Measurements from ENCODE around the gene MBOAT2. TPM values are rescaled to one million over a fixed set of nuclear protein-coding genes. Genes with fewer than 3 reads are reported as not detected.
A peak's percentile ranks its signal among the peaks of the same experiment; 100 is the strongest.

Gene MBOAT2
- total and polyA plus RNA-seq, 4 donors = 75.1 to 116 (median 85.5) TPM

- no CpG with 5 or more reads among the region's 5 CpGs for WGBS (ENCODE audit: insufficient coverage)
- Histone ChIP-seq H3K27me3 (ENCODE audit: control insufficient read depth, insufficient read depth, low read length) (no peaks in the 10 kb centered on the region), H3K4me3 (ENCODE audit: low read depth, low read length) (no peak overlapping the region), H3K27ac (ENCODE audit: low read depth, low read length) (no peak overlapping the region), H3K4me1 (ENCODE audit: control insufficient read depth, insufficient read depth, low read length) (no peaks in the 10 kb centered on the region), H3K36me3 (ENCODE audit: control insufficient read depth, insufficient read depth, low read length) (no peaks in the 10 kb centered on the region), H3K9me3 (ENCODE audit: control insufficient read depth, insufficient read depth, low read length) (no peaks in the 10 kb centered on the region)
- no peak for DNase-seq (ENCODE audit: low read depth in 4 of 6, low spot score in 6 of 6)
Observed at GRCh38 chr2:9020267-9020666, 16.8 kb upstream of the MBOAT2 start.

- Histone ChIP-seq H3K27me3 (ENCODE audit: control insufficient read depth, insufficient read depth, low read length) (no peaks in the 10 kb centered on the region), H3K4me3 (ENCODE audit: low read depth, low read length) (no peak overlapping the region), H3K27ac (ENCODE audit: low read depth, low read length) (no peak overlapping the region), H3K36me3 (ENCODE audit: control insufficient read depth, insufficient read depth, low read length) (no peaks in the 10 kb centered on the region), H3K4me1 (ENCODE audit: control insufficient read depth, insufficient read depth, low read length) (no peaks in the 10 kb centered on the region), H3K9me3 (ENCODE audit: control insufficient read depth, insufficient read depth, low read length) (no peaks in the 10 kb centered on the region)
- 82% methylated on average over 4 of the region's 7 CpGs for WGBS (ENCODE audit: insufficient coverage)
- DNase-seq (ENCODE audit: low read depth in 4 of 6, low spot score in 6 of 6) = no peak
Observed at GRCh38 chr2:9018534-9018933, 15.1 kb upstream of the MBOAT2 start.

GRCh38 chr2:9018109-9018508 lies 14.6 kb upstream of the MBOAT2 start:
- WGBS (ENCODE audit: insufficient coverage) = 94% methylated on average over 2 of the region's 3 CpGs
- Histone ChIP-seq H3K9me3 (ENCODE audit: control insufficient read depth, insufficient read depth, low read length) (no peaks in the 10 kb centered on the region), H3K36me3 (ENCODE audit: control insufficient read depth, insufficient read depth, low read length) (no peaks in the 10 kb centered on the region), H3K27me3 (ENCODE audit: control insufficient read depth, insufficient read depth, low read length) (no peaks in the 10 kb centered on the region), H3K4me3 (ENCODE audit: low read depth, low read length) (no peak overlapping the region), H3K4me1 (ENCODE audit: control insufficient read depth, insufficient read depth, low read length) (no peaks in the 10 kb centered on the region), H3K27ac (ENCODE audit: low read depth, low read length) (no peak overlapping the region)
- no peak for DNase-seq (ENCODE audit: low read depth in 4 of 6, low spot score in 6 of 6)

GRCh38 chr2:9017411-9017810 lies 13.9 kb upstream of the MBOAT2 start:
- Histone ChIP-seq H3K27ac (ENCODE audit: low read depth, low read length) (no peak overlapping the region), H3K36me3 (ENCODE audit: control insufficient read depth, insufficient read depth, low read length) (no peaks in the 10 kb centered on the region), H3K27me3 (ENCODE audit: control insufficient read depth, insufficient read depth, low read length) (no peaks in the 10 kb centered on the region), H3K4me3 (ENCODE audit: low read depth, low read length) (no peak overlapping the region), H3K4me1 (ENCODE audit: control insufficient read depth, insufficient read depth, low read length) (no peaks in the 10 kb centered on the region), H3K9me3 (ENCODE audit: control insufficient read depth, insufficient read depth, low read length) (no peaks in the 10 kb centered on the region)
- no CpG with 5 or more reads among the region's 6 CpGs for WGBS (ENCODE audit: insufficient coverage)
- DNase-seq (ENCODE audit: low read depth in 4 of 6, low spot score in 6 of 6) = no peak

- no peaks in the 10 kb centered on the region for H3K9me3 ChIP-seq (ENCODE audit: control insufficient read depth, insufficient read depth, low read length)
- H3K4me1 ChIP-seq (ENCODE audit: control insufficient read depth, insufficient read depth, low read length) = no peaks in the 10 kb centered on the region
- 100% methylated on average over 1 of the region's 3 CpGs for WGBS (ENCODE audit: insufficient coverage)
- H3K27me3 ChIP-seq (ENCODE audit: control insufficient read depth, insufficient read depth, low read length) = no peaks in the 10 kb centered on the region
- H3K27ac ChIP-seq (ENCODE audit: low read depth, low read length) = no peak overlapping the region
- no peak for DNase-seq (ENCODE audit: low read depth in 4 of 6, low spot score in 6 of 6)
- H3K4me3 ChIP-seq (ENCODE audit: low read depth, low read length) = no peak overlapping the region
- no peaks in the 10 kb centered on the region for H3K36me3 ChIP-seq (ENCODE audit: control insufficient read depth, insufficient read depth, low read length)
Observed at GRCh38 chr2:9015998-9016397, 12.5 kb upstream of the MBOAT2 start.

GRCh38 chr2:9013403-9013802 lies 9.9 kb upstream of the MBOAT2 start:
- Histone ChIP-seq H3K4me1 (ENCODE audit: control insufficient read depth, insufficient read depth, low read length) (no peaks in the 10 kb centered on the region), H3K9me3 (ENCODE audit: control insufficient read depth, insufficient read depth, low read length) (no peaks in the 10 kb centered on the region), H3K36me3 (ENCODE audit: control insufficient read depth, insufficient read depth, low read length) (no peaks in the 10 kb centered on the region), H3K4me3 (ENCODE audit: low read depth, low read length) (no peak overlapping the region), H3K27ac (ENCODE audit: low read depth, low read length) (no peak overlapping the region), H3K27me3 (ENCODE audit: control insufficient read depth, insufficient read depth, low read length) (no peaks in the 10 kb centered on the region)
- WGBS (ENCODE audit: insufficient coverage) = 100% methylated on average over 1 of the region's 1 CpG
- DNase-seq (ENCODE audit: low read depth in 4 of 6, low spot score in 6 of 6) = no peak

- no CpG with 5 or more reads among the region's 1 CpG for WGBS (ENCODE audit: insufficient coverage)
- H3K27me3 ChIP-seq (ENCODE audit: control insufficient read depth, insufficient read depth, low read length) = no peaks in the 10 kb centered on the region
Observed at GRCh38 chr2:9010866-9011265, 7.4 kb upstream of the MBOAT2 start.

GRCh38 chr2:9008951-9009664 lies 5.6 kb upstream of the MBOAT2 start:
- Histone ChIP-seq H3K9me3 (ENCODE audit: control insufficient read depth, insufficient read depth, low read length) (no peaks in the 10 kb centered on the region), H3K4me3 (ENCODE audit: low read depth, low read length) (no peak overlapping the region), H3K4me1 (ENCODE audit: control insufficient read depth, insufficient read depth, low read length) (peaks cover 4% of the 10 kb centered on the region), H3K27me3 (ENCODE audit: control insufficient read depth, insufficient read depth, low read length) (no peaks in the 10 kb centered on the region), H3K27ac (ENCODE audit: low read depth, low read length) (no peak overlapping the region), H3K36me3 (ENCODE audit: control insufficient read depth, insufficient read depth, low read length) (peaks cover under 1% of the 10 kb centered on the region)
- DNase-seq (ENCODE audit: low read depth in 4 of 6, low spot score in 6 of 6) = no peak
- no CpG with 5 or more reads among the region's 1 CpG for WGBS (ENCODE audit: insufficient coverage)

More at GRCh38 chr2:9010866-9011265, 7.4 kb upstream of the MBOAT2 start:
- Histone ChIP-seq H3K27ac (ENCODE audit: low read depth, low read length) (no peak overlapping the region), H3K4me3 (ENCODE audit: low read depth, low read length) (no peak overlapping the region), H3K9me3 (ENCODE audit: control insufficient read depth, insufficient read depth, low read length) (no peaks in the 10 kb centered on the region), H3K4me1 (ENCODE audit: control insufficient read depth, insufficient read depth, low read length) (no peaks in the 10 kb centered on the region), H3K36me3 (ENCODE audit: control insufficient read depth, insufficient read depth, low read length) (no peaks in the 10 kb centered on the region)
- DNase-seq (ENCODE audit: low read depth in 4 of 6, low spot score in 6 of 6) = peak in 1 of 6 donors; percentile 26

- H3K4me3 ChIP-seq (ENCODE audit: low read depth, low read length) = no peak overlapping the region
- peaks cover 2% of the 10 kb centered on the region for H3K36me3 ChIP-seq (ENCODE audit: control insufficient read depth, insufficient read depth, low read length)
- no peak for DNase-seq (ENCODE audit: low read depth in 4 of 6, low spot score in 6 of 6)
- H3K27me3 ChIP-seq (ENCODE audit: control insufficient read depth, insufficient read depth, low read length) = no peaks in the 10 kb centered on the region
- peaks cover 4% of the 10 kb centered on the region for H3K4me1 ChIP-seq (ENCODE audit: control insufficient read depth, insufficient read depth, low read length)
- H3K27ac ChIP-seq (ENCODE audit: low read depth, low read length) = no peak overlapping the region
- WGBS (ENCODE audit: insufficient coverage) = 100% methylated on average over 2 of the region's 3 CpGs
- no peaks in the 10 kb centered on the region for H3K9me3 ChIP-seq (ENCODE audit: control insufficient read depth, insufficient read depth, low read length)
Observed at GRCh38 chr2:9006368-9006767, 2.9 kb upstream of the MBOAT2 start.

Measured in spinal cord (tissue), 10 donors.